Ovary (tissue), 3 donors: ENCODE results near the gene CELF3.

Experiments used
- EP300 ChIP-seq: sonication (generic); formaldehyde crosslinking; IDR thresholded peaks from one replicate; pipeline ENCODE4 v1.6.1; 2017; ENCODE audit warnings: antibody characterized with exemption
- POLR2A ChIP-seq: fragments of 450-650 bp; IDR thresholded peaks from one replicate; pipeline ENCODE4 v1.6.1; 2017; ENCODE audit warnings: antibody characterized with exemption, mild to moderate bottlenecking, moderate library complexity
- TF ChIP-seq, protein P1 (sequence below), 3 donors: fragments of 450-650 bp in 2 of 3; fragments of 200-600 bp in 1 of 3; IDR thresholded peaks; one replicate each; pipeline versions ENCODE4 v1.5.1 to v1.8.0; 2016 to 2022; ENCODE audit warnings: antibody characterized with exemption in 3 of 3, mild to moderate bottlenecking in 1 of 3
- donor health status: DM: no; HTN: no; CAD: no.

- no peak for TF ChIP-seq POLR2A
- TF ChIP-seq EP300 = no peak
- TF ChIP-seq, protein P1, sequence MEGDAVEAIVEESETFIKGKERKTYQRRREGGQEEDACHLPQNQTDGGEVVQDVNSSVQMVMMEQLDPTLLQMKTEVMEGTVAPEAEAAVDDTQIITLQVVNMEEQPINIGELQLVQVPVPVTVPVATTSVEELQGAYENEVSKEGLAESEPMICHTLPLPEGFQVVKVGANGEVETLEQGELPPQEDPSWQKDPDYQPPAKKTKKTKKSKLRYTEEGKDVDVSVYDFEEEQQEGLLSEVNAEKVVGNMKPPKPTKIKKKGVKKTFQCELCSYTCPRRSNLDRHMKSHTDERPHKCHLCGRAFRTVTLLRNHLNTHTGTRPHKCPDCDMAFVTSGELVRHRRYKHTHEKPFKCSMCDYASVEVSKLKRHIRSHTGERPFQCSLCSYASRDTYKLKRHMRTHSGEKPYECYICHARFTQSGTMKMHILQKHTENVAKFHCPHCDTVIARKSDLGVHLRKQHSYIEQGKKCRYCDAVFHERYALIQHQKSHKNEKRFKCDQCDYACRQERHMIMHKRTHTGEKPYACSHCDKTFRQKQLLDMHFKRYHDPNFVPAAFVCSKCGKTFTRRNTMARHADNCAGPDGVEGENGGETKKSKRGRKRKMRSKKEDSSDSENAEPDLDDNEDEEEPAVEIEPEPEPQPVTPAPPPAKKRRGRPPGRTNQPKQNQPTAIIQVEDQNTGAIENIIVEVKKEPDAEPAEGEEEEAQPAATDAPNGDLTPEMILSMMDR (IDR thresholded peaks at IDR 0.05) = no peak
These were observed 6.3 kb downstream of the CELF3 start for GRCh38 chr1:151710187-151710840.
